Measurements from ENCODE around the gene SRL.
"Not testable (repeated sequence)": the region's sequence is repeated elsewhere in the genome, so short reads cannot be mapped to it uniquely, and the experiment has no call there.

SRL gene

GRCh38 chr16:4220358-4220757 lies 21.5 kb downstream of the SRL start:
- no peak for DNase-seq

GRCh38 chr16:4218202-4218601 lies 23.7 kb downstream of the SRL start:
- no peak for DNase-seq

DNA sequence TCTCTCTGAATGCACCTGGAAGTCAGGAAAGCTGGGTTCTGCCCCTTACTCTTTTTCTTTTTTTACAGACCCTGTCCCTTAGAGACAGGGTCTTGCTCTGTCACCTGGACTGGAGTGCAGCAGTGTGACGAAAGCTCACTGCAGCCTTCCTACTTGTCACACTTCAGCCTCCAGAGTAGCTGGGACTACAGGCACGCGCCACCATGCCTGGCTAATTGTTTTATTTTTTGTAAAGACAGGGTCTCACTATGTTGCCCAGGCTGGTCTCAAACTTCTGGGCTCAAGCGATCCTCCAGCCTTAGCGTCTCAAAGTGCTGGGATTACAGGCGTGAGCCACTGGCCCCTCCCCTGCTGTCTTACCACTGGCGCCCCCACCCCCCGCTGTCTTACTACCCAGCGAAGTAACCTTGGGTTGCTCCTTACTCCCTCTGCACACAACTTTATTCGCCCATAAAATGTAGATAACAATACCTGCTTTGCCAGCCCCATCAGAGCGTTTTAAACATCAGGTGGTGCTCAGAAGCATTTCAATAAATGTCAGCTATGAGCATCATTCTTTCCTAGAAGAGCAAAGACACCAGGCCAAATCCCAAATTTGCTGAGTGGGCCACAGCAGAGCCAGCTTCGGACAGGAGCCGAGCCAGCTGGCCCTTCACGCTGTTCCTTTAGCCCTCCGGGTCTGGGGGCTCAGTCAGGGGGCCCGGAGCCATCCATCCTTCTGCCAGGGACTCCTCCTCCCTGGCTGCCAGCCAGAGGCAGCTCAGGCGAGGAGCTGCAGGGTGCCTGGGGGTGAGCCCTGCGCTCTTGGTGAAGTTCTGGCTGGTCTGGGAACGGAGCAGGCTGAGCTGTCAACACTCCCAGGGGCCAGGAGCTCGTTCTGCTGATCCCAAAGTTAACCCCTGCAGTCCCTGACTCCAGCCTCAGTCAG lies 24.4 kb downstream of the SRL start:
- DNase-seq = no peak

GRCh38 chr16:4216596-4216995 lies 25.3 kb downstream of the SRL start:
- DNase-seq = no peak

DNA sequence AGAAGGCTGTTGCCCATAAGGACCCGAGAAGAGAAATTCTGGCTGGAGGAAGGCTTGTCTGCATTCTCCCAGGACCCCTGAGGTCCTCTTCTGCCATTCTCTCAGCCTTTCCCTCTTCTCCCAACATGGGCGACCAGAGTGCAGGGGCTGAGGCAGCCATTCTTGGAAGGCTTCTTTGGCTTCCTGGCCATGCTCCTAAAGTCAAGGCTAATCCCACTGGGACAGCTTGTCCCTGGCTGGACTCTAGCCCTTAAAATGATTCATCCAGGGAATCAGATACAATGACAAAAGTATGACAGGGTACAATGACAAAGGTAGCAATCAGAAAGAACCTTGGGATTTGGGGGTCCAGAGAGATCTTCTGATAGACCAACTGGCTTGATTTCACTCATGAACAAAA lies 26.8 kb downstream of the SRL start:
- no peak for DNase-seq

GRCh38 chr16:4214215-4214621 lies 27.7 kb downstream of the SRL start:
- DNase-seq = no peak

GRCh38 chr16:4213737-4214136 lies 28.1 kb downstream of the SRL start:
- DNase-seq = no peak

GRCh38 chr16:4212934-4213296 lies 29.0 kb downstream of the SRL start:
- DNase-seq = no peak

DNA sequence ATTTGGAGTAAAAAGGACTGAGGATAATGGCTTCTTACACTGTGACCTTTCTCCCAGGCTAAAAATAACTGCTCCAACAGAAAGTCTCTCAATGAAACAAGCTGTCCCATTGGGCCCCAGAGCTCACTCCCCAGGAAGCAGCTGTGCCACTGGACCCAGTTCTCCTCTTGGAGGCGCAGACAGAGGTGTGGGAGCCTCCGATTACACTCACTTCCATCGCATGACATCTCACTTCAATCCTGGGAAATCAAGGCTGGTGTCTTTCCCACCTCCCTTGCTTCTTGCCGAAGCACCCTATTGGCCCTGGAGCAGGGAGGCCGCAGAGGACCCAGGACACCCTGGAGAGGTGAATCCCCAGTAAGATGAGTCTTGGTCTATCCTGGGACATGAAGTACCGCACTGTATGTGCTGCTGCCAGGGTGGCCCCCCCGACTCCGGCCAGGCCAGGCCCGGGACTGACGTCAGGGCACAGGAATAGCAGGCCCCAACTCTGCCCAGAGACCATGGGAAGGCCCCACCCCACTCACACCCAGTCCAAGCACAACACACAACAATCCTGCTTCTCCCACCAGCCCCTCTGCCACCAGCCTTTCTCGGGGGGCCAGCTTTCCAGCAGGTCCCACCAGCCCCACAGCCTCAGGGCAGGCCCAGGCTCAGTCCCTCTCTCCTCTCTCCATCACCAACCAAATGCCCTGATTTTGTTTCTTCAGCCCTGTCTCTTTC lies 29.5 kb downstream of the SRL start:
- no peak for DNase-seq

DNA sequence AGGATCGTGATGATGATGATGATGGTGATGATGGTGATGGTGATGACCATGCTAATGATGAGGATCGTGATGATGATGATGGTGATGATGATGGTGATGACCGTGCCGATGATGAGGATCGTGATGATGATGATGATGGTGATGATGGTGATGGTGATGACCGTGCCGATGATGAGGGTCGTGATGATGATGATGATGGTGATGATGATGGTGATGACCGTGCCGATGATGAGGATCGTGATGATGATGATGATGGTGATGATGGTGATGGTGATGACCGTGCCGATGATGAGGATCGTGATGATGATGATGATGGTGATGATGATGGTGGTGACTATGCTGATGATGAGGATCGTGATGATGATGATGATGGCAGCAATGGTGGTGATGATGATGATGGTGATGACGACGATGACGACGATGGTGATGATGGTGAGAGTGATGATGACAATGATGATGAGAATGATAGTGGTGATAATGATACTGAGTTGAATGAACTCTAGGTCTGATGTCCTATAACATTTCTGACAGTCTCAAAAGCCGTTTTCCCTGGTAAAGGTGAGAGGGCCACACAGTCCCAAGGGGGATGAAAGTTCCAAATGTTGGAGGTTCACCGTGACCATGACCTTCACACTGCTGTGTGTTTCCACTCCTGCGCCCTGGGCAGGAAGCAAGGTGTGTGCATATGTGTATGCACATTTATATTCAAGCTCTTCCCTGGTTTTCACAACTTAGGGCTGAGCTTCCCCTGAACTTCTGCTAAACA lies 30.3 kb downstream of the SRL start:
- DNase-seq = not testable (repeated sequence)

DNA sequence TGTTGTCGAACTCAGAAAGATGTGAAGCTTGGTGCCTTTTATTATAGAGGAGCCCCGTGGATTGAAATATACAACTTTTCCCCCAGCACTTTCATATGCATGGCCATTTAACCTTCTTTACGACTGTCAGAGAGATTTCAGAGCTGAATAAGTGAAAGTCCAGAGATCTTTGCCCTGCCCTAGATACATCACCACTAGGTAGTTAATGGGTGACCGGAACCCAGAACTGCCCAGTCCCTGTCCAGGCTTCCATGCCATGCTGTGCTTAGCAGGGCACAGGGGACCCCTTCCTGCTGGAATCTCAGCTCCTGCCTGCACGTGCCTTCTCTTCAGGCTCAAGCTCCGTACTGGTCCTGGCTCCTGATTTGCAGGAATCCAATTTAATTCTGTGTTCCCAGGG lies 32.2 kb downstream of the SRL start:
- no peak for DNase-seq

DNA sequence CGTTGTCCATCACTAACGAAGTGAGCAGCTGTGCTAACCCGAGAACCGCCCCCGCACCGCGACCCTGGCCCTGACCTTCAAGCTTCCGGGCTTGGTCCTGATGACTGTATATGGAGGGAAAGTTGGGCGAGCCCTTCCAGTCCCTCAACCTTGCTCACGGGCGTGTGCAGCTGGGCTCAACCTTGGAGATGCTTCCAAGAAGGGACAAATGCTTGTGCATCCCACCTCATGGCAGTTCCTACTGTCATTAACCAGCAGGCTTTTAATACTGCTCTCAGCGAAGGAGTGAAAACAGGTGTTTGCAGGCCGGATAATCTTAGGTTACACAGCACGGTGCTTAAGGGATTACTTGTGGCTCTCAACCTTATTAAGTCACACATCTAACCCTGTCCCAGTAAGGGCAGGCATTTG lies 33.5 kb downstream of the SRL start:
- DNase-seq = no peak

GRCh38 chr16:4207683-4208340 lies 34.1 kb downstream of the SRL start:
- DNase-seq = no peak

DNA sequence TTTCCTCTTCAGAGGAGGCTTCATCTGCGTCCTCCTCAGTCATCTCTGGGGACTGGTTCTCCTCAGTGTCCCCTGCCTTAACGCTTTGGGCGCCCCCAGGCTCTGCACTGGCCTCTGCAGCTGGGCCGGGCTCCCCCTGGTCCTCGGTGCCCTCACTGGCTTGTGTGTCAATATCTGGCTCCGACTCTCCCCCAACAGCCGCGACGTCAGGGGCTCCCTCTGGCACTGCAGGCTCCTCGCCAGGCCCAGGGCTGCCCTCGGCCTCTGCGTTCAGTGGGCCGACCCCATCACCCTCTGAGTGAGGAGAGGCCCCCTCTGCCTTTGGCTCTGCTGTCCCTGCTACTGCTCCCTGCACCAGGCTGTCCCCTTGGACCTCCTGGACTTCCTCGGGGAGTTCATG lies 34.7 kb downstream of the SRL start:
- no peak for DNase-seq

GRCh38 chr16:4206680-4207079 lies 35.2 kb downstream of the SRL start:
- no peak for DNase-seq

- DNase-seq = no peak
Observed at GRCh38 chr16:4205971-4206370, 35.9 kb downstream of the SRL start.

DNA sequence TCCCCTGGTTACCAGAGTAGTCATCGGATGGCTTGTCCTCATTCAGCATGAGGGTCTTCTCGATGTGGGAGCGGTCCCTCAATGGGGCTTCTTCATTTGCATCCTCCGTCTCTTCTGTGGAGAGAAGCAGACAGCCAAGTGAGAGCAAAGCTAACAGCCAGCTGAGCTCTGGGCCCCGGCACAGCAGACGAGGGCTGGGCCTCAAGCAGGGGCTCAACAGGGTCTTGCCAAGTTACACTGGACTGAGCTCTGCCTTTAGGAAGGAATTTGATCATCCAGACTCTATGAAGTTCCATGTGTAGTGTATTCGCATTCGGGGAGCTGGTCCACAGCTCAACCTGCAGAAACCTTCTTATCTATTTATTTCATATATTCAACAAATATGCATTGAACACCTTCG lies 37.4 kb downstream of the SRL start:
- no peak for DNase-seq

- no peak for DNase-seq
Observed at GRCh38 chr16:4203748-4204147, 38.1 kb downstream of the SRL start.

- DNase-seq = no peak
Observed at GRCh38 chr16:4202615-4203345, 39.1 kb downstream of the SRL start.

- DNase-seq = no peak
Observed at GRCh38 chr16:4200781-4201137, 41.1 kb downstream of the SRL start.

- DNase-seq = peak; percentile 17 to 37
Observed at GRCh38 chr16:4200000-4200780, 41.7 kb downstream of the SRL start.

DNA sequence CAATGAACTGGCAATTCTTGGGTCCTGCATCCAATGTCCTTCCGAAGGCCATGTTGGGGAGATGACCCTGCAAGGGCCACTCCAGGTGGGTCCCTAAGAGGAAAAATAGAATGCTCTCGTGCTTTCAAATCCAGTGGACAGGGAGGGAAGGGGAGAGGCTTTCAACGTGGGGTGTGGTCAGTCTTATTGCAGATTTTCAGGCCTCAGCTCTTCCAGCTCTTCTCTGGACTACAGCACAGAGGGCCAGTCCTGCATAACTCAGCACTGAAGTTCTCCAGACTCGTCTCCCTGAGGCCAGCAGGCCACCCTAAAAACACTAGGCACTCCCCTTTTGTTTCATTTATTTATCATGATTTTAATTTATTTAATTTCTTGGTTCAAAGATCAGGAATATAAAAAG lies 43.1 kb downstream of the SRL start:
- no peak for DNase-seq

Measured in Kasumi-1 (cell line).